ENCODE results near the gene ATXN1.

ATXN1 gene

DNA sequence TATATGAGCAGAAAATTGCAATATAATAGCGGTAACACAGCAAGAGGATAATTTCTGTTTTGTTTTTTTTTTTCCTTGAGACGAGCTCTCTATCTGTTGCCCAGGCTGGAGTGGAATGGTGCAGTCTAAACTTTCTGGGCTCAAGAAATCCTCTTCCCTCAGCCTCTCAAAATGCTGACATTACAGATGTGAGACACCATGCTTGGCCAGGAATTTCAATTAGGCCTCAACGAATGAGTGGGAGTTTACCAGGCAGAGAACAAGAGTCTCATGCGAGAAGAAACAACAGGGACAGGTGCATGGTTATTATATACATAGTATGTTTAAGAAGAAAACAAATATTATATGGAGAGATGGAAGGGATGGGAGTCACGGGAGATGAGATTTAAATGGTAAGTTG lies 111.4 kb downstream of the ATXN1 start (continued):
- TF ChIP-seq ZBTB21 (tag by site-specific recombination; IDR thresholded peaks at IDR 0.05) (no peak), SETDB1 (IDR thresholded peaks at IDR 0.05; ENCODE audit: insufficient read length, low read length) (no peak), YY1 (tag by site-specific recombination; IDR thresholded peaks at IDR 0.05) (no peak), ZFP41 (tag by site-specific recombination; IDR thresholded peaks at IDR 0.05; ENCODE audit: borderline replicate concordance) (no peak)
- TF ChIP-seq, protein P1, sequence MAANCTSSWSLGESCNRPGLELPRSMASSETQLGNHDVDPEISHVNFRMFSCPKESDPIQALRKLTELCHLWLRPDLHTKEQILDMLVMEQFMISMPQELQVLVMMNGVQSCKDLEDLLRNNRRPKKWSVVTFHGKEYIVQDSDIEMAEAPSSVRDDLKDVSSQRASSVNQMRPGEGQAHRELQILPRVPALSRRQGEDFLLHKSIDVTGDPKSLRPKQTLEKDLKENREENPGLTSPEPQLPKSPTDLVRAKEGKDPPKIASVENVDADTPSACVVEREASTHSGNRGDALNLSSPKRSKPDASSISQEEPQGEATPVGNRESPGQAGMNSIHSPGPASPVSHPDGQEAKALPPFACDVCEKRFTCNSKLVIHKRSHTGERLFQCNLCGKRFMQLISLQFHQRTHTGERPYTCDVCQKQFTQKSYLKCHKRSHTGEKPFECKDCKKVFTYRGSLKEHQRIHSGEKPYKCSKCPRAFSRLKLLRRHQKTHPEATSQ (tag by site-specific recombination; IDR thresholded peaks at IDR 0.05), result no peak

DNA sequence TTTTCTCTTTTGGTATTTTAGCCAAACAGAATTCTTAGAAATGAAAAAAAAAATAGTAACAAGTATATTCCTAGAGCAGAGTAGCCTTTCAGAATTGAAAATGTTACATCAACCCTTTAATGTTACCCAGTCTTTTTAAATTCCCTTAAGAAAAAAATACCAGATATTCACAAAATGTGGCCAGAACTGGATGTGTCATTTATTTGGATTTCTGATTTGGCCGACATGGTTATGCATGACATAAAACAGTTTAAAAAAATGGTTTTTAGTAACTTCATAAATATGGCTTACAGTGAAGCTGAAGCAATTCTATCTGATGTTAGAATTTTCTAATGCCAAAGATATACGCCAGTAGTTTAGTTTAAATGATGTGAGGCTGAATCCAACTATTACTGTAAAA lies 112.0 kb downstream of the ATXN1 start:
- TF ChIP-seq ZNF510 (tag by site-specific recombination; IDR thresholded peaks at IDR 0.05; ENCODE audit: insufficient replicate concordance) (no peak), ZNF585B (tag by site-specific recombination; IDR thresholded peaks at IDR 0.05) (no peak), ZNF624 (tag by site-specific recombination; IDR thresholded peaks at IDR 0.05) (no peak), ZNF133 (tag by site-specific recombination; IDR thresholded peaks at IDR 0.05) (no peak), ZNF629 (tag by site-specific recombination; IDR thresholded peaks at IDR 0.05) (no peak), ZNF292 (tag by site-specific recombination; IDR thresholded peaks at IDR 0.05; ENCODE audit: borderline replicate concordance, low read depth) (no peak), ZNF654 (tag by site-specific recombination; IDR thresholded peaks at IDR 0.05; ENCODE audit: low read depth) (no peak), SP3 (tag by site-specific recombination; IDR thresholded peaks at IDR 0.05) (no peak), ZNF404 (tag by site-specific recombination; IDR thresholded peaks at IDR 0.05) (no peak), ZNF423 (tag by site-specific recombination; IDR thresholded peaks at IDR 0.05) (no peak), MYNN (tag by site-specific recombination; IDR thresholded peaks at IDR 0.05; ENCODE audit: borderline replicate concordance) (no peak), ZNF670 (tag by site-specific recombination; IDR thresholded peaks at IDR 0.05; ENCODE audit: low read depth) (no peak), ZNF335 (tag by site-specific recombination; conservative IDR thresholded peaks at IDR 0.05) (no peak), ZNF473 (tag by site-specific recombination; IDR thresholded peaks at IDR 0.05) (no peak)
- TF ChIP-seq, protein P2, sequence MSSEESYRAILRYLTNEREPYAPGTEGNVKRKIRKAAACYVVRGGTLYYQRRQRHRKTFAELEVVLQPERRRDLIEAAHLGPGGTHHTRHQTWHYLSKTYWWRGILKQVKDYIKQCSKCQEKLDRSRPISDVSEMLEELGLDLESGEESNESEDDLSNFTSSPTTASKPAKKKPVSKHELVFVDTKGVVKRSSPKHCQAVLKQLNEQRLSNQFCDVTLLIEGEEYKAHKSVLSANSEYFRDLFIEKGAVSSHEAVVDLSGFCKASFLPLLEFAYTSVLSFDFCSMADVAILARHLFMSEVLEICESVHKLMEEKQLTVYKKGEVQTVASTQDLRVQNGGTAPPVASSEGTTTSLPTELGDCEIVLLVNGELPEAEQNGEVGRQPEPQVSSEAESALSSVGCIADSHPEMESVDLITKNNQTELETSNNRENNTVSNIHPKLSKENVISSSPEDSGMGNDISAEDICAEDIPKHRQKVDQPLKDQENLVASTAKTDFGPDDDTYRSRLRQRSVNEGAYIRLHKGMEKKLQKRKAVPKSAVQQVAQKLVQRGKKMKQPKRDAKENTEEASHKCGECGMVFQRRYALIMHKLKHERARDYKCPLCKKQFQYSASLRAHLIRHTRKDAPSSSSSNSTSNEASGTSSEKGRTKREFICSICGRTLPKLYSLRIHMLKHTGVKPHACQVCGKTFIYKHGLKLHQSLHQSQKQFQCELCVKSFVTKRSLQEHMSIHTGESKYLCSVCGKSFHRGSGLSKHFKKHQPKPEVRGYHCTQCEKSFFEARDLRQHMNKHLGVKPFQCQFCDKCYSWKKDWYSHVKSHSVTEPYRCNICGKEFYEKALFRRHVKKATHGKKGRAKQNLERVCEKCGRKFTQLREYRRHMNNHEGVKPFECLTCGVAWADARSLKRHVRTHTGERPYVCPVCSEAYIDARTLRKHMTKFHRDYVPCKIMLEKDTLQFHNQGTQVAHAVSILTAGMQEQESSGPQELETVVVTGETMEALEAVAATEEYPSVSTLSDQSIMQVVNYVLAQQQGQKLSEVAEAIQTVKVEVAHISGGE (tag by site-specific recombination; conservative IDR thresholded peaks at IDR 0.05; ENCODE audit: low read depth), result no peak
- ChIA-PET CTCF (interaction anchor here (0.8 to 0.9 kb wide), 2 partner anchors 137 to 144 kb away, joined by 3 read pairs; no protein-coding TSS in a partner anchor), POLR2A (no interaction called here)
- no peaks in the 10 kb centered on the region for H3K4me1 ChIP-seq (ENCODE audit: control insufficient read depth, insufficient read depth, low read length)
- no peaks in the 10 kb centered on the region for H3K9me3 ChIP-seq (ENCODE audit: control insufficient read depth, insufficient read depth, low read depth, low read length)
- no peak overlapping the region for H3K4me3 ChIP-seq (ENCODE audit: low read depth, low read length)
- no peak overlapping the region for H3K27ac ChIP-seq (ENCODE audit: extremely low read depth, low read depth, low read length)
- peaks cover 0 to 5% of the 10 kb centered on the region in 2 experiments; a peak in 2 of 3 replicates for H3K36me3 ChIP-seq (ENCODE audit: control insufficient read depth in 2 of 2, insufficient read depth in 1 of 2, low read length in 2 of 2)

DNA sequence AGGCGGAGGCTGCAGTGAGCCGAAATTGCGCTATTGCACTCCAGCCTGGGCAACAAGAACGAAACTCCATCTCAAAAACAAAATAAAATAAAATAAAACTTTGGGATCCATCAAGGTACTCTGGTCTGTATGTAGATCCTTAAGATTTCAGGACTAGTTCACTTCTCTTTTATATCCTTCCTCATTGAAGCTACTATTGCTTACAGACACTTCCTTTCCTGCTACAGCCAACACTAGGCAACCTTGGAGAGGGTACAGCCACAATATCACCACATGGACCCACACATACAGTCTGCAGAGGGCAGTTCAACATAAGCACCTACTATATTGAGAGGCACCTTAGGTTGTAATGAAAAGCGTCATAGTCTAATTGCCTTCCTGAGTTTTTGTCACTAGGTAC lies 113.3 kb downstream of the ATXN1 start:
- no peaks in the 10 kb centered on the region for H3K9me3 ChIP-seq (ENCODE audit: control insufficient read depth, insufficient read depth, low read depth, low read length)
- H3K36me3 ChIP-seq (ENCODE audit: control insufficient read depth in 2 of 2, insufficient read depth in 1 of 2, low read length in 2 of 2), result peaks cover 0 to 5% of the 10 kb centered on the region in 2 experiments; a peak in 2 of 3 replicates
- ChIA-PET POLR2A (no interaction called here), CTCF (no interaction called here)
- H3K27ac ChIP-seq (ENCODE audit: extremely low read depth, low read depth, low read length), result no peak overlapping the region
- H3K4me3 ChIP-seq (ENCODE audit: low read depth, low read length), result no peak overlapping the region
- TF ChIP-seq HOXC10 (CRISPR knock-in tag; IDR thresholded peaks at IDR 0.05) (no peak), ZBTB21 (tag by site-specific recombination; IDR thresholded peaks at IDR 0.05) (no peak), ZNF76 (tag by site-specific recombination; IDR thresholded peaks at IDR 0.05; ENCODE audit: borderline replicate concordance, low read depth) (no peak), ZNF48 (tag by site-specific recombination; IDR thresholded peaks at IDR 0.05) (no peak), ZSCAN16 (tag by site-specific recombination; IDR thresholded peaks at IDR 0.05) (no peak)
- TF ChIP-seq, protein P3, sequence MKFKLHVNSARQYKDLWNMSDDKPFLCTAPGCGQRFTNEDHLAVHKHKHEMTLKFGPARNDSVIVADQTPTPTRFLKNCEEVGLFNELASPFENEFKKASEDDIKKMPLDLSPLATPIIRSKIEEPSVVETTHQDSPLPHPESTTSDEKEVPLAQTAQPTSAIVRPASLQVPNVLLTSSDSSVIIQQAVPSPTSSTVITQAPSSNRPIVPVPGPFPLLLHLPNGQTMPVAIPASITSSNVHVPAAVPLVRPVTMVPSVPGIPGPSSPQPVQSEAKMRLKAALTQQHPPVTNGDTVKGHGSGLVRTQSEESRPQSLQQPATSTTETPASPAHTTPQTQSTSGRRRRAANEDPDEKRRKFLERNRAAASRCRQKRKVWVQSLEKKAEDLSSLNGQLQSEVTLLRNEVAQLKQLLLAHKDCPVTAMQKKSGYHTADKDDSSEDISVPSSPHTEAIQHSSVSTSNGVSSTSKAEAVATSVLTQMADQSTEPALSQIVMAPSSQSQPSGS (tag by site-specific recombination; IDR thresholded peaks at IDR 0.05; ENCODE audit: low read depth), result no peak
- TF ChIP-seq, protein P4, sequence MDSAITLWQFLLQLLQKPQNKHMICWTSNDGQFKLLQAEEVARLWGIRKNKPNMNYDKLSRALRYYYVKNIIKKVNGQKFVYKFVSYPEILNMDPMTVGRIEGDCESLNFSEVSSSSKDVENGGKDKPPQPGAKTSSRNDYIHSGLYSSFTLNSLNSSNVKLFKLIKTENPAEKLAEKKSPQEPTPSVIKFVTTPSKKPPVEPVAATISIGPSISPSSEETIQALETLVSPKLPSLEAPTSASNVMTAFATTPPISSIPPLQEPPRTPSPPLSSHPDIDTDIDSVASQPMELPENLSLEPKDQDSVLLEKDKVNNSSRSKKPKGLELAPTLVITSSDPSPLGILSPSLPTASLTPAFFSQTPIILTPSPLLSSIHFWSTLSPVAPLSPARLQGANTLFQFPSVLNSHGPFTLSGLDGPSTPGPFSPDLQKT (IDR thresholded peaks at IDR 0.05; ENCODE audit: borderline replicate concordance, low read depth, low read length), result no peak
- H3K4me1 ChIP-seq (ENCODE audit: control insufficient read depth, insufficient read depth, low read length), result no peaks in the 10 kb centered on the region
